GF-D8 (cell line): ENCODE results near the gene KDM7A.

Source experiments
- DNase-seq: peaks from one replicate; lab custom pipeline; 2025; lab: John Stamatoyannopoulos, UW

The KDM7A gene

GRCh38 chr7:140082770-140083169, 94.0 kb downstream of the KDM7A start:
- no peak for DNase-seq

- no peak for DNase-seq
Observed at GRCh38 chr7:140081774-140082425, 94.9 kb downstream of the KDM7A start.

GRCh38 chr7:140080919-140081318, 95.9 kb downstream of the KDM7A start:
- DNase-seq, result no peak

- no peak for DNase-seq
Observed at GRCh38 chr7:140079121-140079536, 97.7 kb downstream of the KDM7A start.

GRCh38 chr7:140078392-140078791, 98.4 kb downstream of the KDM7A start:
- DNase-seq, result no peak

GRCh38 chr7:140074780-140075179, 102.0 kb downstream of the KDM7A start:
- DNase-seq, result no peak

GRCh38 chr7:140070546-140070945, 106.2 kb downstream of the KDM7A start:
- no peak for DNase-seq

- no peak for DNase-seq
Observed at GRCh38 chr7:140069298-140069949, 107.4 kb downstream of the KDM7A start.

GRCh38 chr7:140068033-140068432, 108.8 kb downstream of the KDM7A start:
- no peak for DNase-seq

GRCh38 chr7:140067052-140067451, 109.7 kb downstream of the KDM7A start:
- no peak for DNase-seq

GRCh38 chr7:140062528-140063299, 114.1 kb downstream of the KDM7A start, which contains the start of gene PARP12:
TSS of gene PARP12 (minus strand) at chr7:140062951. CDS start at chr7:140062847, 104 bp downstream.
- DNase-seq, result peak; percentile 27

GRCh38 chr7:140062118-140062527, 114.7 kb downstream of the KDM7A start:
- DNase-seq, result no peak

GRCh38 chr7:140061607-140061930, 115.2 kb downstream of the KDM7A start:
- DNase-seq, result no peak

- DNase-seq, result no peak
Observed at GRCh38 chr7:140060788-140061606, 115.8 kb downstream of the KDM7A start.

- DNase-seq, result no peak
Observed at GRCh38 chr7:140060243-140060630, 116.5 kb downstream of the KDM7A start.

GRCh38 chr7:140059273-140060242, 117.2 kb downstream of the KDM7A start:
- no peak for DNase-seq

- no peak for DNase-seq
Observed at GRCh38 chr7:140058517-140058916, 118.3 kb downstream of the KDM7A start.

GRCh38 chr7:140057143-140057535, 119.6 kb downstream of the KDM7A start:
- DNase-seq, result no peak

- no peak for DNase-seq
Observed at GRCh38 chr7:140056431-140057142, 120.2 kb downstream of the KDM7A start.

- no peak for DNase-seq
Observed at GRCh38 chr7:140055833-140056232, 121.0 kb downstream of the KDM7A start.
